GM19023 (cell line): ENCODE results near the gene ARFGEF2.
A peak's percentile ranks its signal among the peaks of the same experiment; 100 is the strongest.

Source experiments
- ATAC-seq: cut with Tn5 transposase; IDR thresholded peaks from one replicate; pipeline ENCODE4 v1.9.1; 2021; ENCODE audit warnings: mild to moderate bottlenecking, moderate library complexity; ENCODE audit not compliant: unreplicated experiment

Gene ARFGEF2

GRCh38 chr20:48898896-48899530 lies 22.5 kb upstream of the ARFGEF2 start:
- ATAC-seq = no peak

- ATAC-seq = no peak
Measured at GRCh38 chr20:48899881-48900280, 21.6 kb upstream of the ARFGEF2 start.

GRCh38 chr20:48901326-48901725 lies 20.2 kb upstream of the ARFGEF2 start:
- no peak for ATAC-seq

GRCh38 chr20:48903705-48904104 lies 17.8 kb upstream of the ARFGEF2 start:
- ATAC-seq = no peak

GRCh38 chr20:48904566-48905296 lies 16.8 kb upstream of the ARFGEF2 start:
- ATAC-seq = no peak

DNA sequence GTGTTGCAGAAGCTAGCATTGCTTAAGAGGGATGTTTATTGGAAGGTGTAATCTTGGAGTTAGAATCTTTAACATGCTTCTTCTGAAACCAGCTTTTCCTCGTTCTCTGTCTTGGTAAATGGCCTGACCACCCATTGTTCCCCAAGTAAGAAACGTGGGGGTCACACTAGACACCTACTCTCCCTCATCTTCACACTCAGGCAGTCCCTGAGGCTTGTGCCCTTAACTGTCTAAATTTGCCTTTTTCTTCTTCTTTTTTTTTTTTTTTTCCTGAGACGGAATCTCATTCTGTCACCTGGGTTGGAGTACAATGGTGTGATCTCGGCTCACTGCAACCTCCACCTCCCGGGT lies 16.2 kb upstream of the ARFGEF2 start:
- no peak for ATAC-seq

DNA sequence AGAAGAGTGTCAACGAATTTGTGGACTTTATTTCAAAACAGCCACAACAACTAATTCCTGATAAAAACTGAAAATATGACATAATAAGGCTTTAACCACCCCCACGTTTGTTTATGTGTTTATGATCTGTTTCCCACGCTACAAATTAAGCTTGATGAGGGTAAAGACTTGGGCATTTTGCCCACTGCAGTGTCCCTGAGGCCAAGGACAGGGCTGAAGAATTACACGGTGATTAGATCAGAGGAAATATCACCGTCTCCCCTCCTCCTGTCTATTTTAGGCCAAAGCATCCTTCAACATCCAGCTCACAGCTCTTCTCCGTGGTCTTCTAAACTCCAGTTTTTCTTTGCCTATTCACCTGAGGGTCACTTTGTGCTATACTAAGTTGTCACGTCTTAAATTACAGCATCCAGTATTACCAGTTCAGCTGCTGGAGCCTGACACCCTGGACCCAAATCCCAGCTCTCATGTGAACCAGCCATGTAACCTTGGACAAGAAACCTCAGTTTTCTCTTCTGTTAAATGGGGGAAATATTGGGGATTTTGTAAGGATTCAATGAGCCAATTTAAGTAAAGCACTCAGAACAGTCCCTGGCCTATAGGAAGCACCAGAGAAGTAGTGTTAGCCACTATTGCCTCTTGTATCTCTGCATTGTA lies 15.2 kb upstream of the ARFGEF2 start:
- no peak for ATAC-seq

DNA sequence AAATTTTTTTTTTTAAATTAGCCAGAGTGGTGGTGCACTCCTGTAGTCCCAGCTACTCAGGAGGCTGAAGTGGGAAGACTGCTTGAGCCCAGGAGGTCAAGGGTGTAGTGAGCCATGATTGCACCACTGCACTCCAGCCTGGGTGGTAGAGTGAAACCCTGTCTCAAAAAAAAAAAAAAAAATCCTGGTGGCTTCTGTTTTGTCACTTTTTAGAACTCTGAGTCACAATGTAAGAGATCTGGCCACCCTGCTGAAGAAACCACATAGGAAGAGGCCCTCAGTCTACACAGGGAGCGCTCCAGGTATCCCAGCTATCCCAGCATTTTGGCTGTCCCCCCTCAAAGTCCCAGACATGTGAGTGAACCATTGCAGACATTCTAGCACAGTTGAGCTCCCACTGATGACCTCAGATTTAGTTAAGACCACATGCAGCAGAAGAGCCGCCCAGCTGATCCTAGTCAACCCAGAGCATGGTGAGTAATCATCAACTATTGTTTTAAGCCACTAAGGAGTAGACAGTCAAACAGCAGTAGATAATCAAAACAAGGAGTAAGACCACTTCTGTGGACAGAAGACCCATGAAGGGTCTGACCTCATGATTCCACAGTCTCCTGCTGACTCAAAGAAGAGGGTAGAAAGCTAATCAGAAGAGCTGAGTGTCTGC lies 12.7 kb upstream of the ARFGEF2 start:
- no peak for ATAC-seq

DNA sequence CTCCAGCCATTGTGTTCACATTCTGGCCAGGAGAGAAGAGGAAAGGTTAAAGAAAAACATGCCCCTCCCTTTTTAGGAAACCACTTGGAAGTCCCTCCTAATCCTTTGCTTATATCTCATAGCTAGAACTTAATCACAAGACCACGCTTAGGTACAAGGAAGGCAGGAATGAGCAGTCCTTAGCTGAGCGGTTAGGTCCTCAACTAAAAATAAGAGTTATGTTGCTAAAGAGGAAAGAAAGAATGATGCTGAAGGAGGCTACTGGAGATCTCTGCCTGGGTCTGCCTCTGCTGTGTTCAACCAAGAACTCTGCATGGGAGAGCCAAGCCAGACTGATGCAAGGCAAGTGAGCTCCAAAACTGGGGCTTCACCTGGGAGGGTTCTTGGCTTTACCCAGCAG lies 11.6 kb upstream of the ARFGEF2 start:
- ATAC-seq = no peak

- ATAC-seq = no peak
Measured at GRCh38 chr20:48910347-48910781, 11.1 kb upstream of the ARFGEF2 start.

GRCh38 chr20:48912065-48912464 lies 9.4 kb upstream of the ARFGEF2 start:
- ATAC-seq = peak; percentile 98

DNA sequence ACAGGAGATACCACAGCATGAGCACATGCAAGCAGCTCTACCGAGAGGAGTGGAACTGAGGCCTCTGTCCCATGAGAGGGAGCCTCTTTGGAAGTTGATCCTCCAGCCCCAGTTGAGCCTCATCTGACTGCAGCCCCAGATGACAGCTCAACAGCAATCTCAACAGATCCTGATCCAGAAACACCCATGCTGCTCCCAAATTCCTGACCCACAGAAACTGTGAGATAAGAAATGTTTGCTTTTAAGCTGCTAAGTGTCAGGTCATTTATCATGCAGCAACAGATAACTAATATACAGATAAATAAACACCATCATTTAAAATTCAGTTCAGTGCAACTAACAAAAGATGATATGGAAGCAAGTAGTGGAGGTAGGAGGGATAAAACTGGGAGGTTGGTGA lies 4.8 kb upstream of the ARFGEF2 start:
- no peak for ATAC-seq

DNA sequence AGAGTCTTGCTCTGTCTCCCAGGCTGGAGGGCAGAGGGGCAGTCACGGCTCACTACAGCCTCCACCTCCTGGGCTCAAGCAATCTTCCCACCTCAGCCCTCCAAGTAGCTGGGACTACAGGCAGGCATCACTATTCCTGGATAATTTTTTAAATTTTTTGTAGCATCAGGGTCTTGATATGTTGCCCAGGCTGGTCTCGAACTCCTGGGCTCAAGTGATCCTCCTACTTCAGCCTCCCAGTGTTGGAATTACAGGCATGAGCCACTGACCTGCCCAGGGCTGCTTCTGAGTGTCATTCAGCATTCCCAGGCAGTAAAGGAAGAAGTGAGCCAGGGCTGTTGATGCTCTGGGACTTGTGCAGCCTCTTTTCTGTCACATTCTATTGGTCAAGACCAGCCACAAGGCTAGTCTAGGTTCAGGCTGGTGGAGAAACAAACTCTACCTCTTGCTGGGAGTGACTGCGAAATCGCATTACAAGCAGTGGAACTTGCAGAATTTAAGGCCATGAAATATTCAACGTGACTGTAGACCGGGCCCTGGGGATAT lies 2.1 kb upstream of the ARFGEF2 start:
- ATAC-seq = no peak

- no peak for ATAC-seq
Measured at GRCh38 chr20:48919882-48920526, 1.5 kb upstream of the ARFGEF2 start.

DNA sequence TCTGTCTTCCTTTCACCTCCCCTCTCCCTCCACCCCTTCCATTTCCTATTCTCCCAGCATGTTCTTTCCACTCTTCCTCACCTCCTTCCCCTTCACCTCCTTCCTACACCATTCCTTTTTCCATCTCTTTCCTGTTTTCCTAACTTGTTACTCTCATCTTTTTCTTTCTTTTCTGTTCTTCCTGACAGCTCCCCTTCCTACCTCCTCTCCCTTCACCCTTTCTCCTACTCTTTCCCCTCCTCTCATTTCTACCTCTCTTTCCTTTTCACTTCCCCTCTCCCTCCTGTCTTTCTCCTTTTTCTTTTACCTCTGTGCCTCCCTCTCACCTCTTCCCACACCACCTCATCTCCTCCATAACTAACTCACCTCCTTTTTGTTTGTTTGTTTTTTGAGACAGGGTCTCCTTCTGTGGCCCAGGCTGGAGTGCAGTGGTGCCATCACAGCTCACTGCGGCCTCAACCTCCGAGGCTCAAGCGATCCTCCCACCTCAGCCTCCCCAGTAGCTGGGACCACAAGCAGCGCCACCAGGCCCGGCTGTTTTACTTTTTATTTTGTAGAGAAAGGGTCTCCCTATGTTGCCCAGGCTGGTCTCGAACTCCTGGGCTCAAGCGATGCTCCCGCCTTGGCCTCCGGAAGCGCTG lies 864 bp upstream of the ARFGEF2 start:
- no peak for ATAC-seq

GRCh38 chr20:48921883-48922820 lies 641 bp downstream of the ARFGEF2 start:
- ATAC-seq = peak; percentile 56

GRCh38 chr20:48923149-48923718 lies 1.7 kb downstream of the ARFGEF2 start:
- ATAC-seq = no peak

GRCh38 chr20:48924756-48925109 lies 3.2 kb downstream of the ARFGEF2 start:
- no peak for ATAC-seq

- ATAC-seq = no peak
Measured at GRCh38 chr20:48926267-48926666, 4.8 kb downstream of the ARFGEF2 start.
